Measurements from ENCODE around the gene WDFY3.
"Not testable (repeated sequence)": the region's sequence is repeated elsewhere in the genome, so short reads cannot be mapped to it uniquely, and the experiment has no call there.

Gene WDFY3

GRCh38 chr4:84664767-84665166 is 301.7 kb downstream of the WDFY3 start:
- not testable (repeated sequence) for DNase-seq

- no peak for DNase-seq
Observed at GRCh38 chr4:84661191-84661939, 305.1 kb downstream of the WDFY3 start.

GRCh38 chr4:84660606-84661005 is 305.9 kb downstream of the WDFY3 start:
- no peak for DNase-seq

GRCh38 chr4:84652478-84652877 is 314.0 kb downstream of the WDFY3 start:
- DNase-seq: no peak

GRCh38 chr4:84651499-84651898 is 315.0 kb downstream of the WDFY3 start:
- DNase-seq: no peak

- no peak for DNase-seq
Observed at GRCh38 chr4:84648863-84649647, 317.4 kb downstream of the WDFY3 start.

GRCh38 chr4:84648178-84648577 is 318.3 kb downstream of the WDFY3 start:
- no peak for DNase-seq

- no peak for DNase-seq
Observed at GRCh38 chr4:84647312-84647884, 319.1 kb downstream of the WDFY3 start.

- no peak for DNase-seq
Observed at GRCh38 chr4:84644087-84644486, 322.4 kb downstream of the WDFY3 start.

GRCh38 chr4:84639145-84639544 is 327.3 kb downstream of the WDFY3 start:
- no peak for DNase-seq

GRCh38 chr4:84638092-84638491 is 328.4 kb downstream of the WDFY3 start:
- no peak for DNase-seq

GRCh38 chr4:84634961-84635360 is 331.5 kb downstream of the WDFY3 start:
- DNase-seq: no peak

GRCh38 chr4:84632092-84632491 is 334.4 kb downstream of the WDFY3 start:
- no peak for DNase-seq

- DNase-seq: no peak
Observed at GRCh38 chr4:84631573-84631972, 334.9 kb downstream of the WDFY3 start.

GRCh38 chr4:84626673-84627072 is 339.8 kb downstream of the WDFY3 start:
- no peak for DNase-seq

GRCh38 chr4:84623661-84624060 is 342.8 kb downstream of the WDFY3 start:
- DNase-seq: no peak

GRCh38 chr4:84622959-84623358 is 343.5 kb downstream of the WDFY3 start:
- DNase-seq: no peak
